Inflammatory macrophage (primary cell): ENCODE data around the gene CAPN9.
"Not testable (repeated sequence)": the region's sequence is repeated elsewhere in the genome, so short reads cannot be mapped to it uniquely, and the experiment has no call there.

Experiments used
- DNase-seq, 2 donors: peaks; one replicate each; pipeline ENCODE4 v3.0.0-alpha.2; 2020 to 2022
- total RNA-seq, 18 experiments: gene quantifications; one replicate each; lab custom pipeline; 2026; ENCODE audit warnings: mixed read lengths in 6 of 18, inconsistent platforms in 2 of 18; lab: John Stamatoyannopoulos, UW

CAPN9 gene
- total RNA-seq, result 0 to 0.12 (median 0) reads per million in 18 experiments

- DNase-seq, result no peak
Measured at GRCh38 chr1:230747127-230747730, at the start of gene CAPN9. CAPN9 (plus strand) TSS chr1:230747388; CDS start chr1:230747497, 109 bp downstream.

GRCh38 chr1:230698130-230698529 lies 49.1 kb upstream of the CAPN9 start:
- no peak for DNase-seq

GRCh38 chr1:230698964-230699363 lies 48.2 kb upstream of the CAPN9 start:
- not testable (repeated sequence) for DNase-seq

GRCh38 chr1:230699716-230700115 lies 47.5 kb upstream of the CAPN9 start:
- no peak for DNase-seq

- no peak for DNase-seq
Measured at GRCh38 chr1:230700132-230700531, 47.1 kb upstream of the CAPN9 start.

- DNase-seq, result no peak
Measured at GRCh38 chr1:230701434-230701833, 45.8 kb upstream of the CAPN9 start.

- no peak for DNase-seq
Measured at GRCh38 chr1:230701895-230702768, 45.1 kb upstream of the CAPN9 start.

GRCh38 chr1:230702934-230703678 lies 44.1 kb upstream of the CAPN9 start:
- DNase-seq, result no peak

- DNase-seq, result no peak
Measured at GRCh38 chr1:230703679-230704385, 43.4 kb upstream of the CAPN9 start.

- DNase-seq, result no peak
Measured at GRCh38 chr1:230704830-230705229, 42.4 kb upstream of the CAPN9 start.

- no peak for DNase-seq
Measured at GRCh38 chr1:230705289-230706019, 41.7 kb upstream of the CAPN9 start.

GRCh38 chr1:230706020-230706699 lies 41.0 kb upstream of the CAPN9 start:
- no peak for DNase-seq

- no peak for DNase-seq
Measured at GRCh38 chr1:230706887-230707731, 40.1 kb upstream of the CAPN9 start.

GRCh38 chr1:230707732-230708630 lies 39.2 kb upstream of the CAPN9 start:
- no peak for DNase-seq

- DNase-seq, result no peak
Measured at GRCh38 chr1:230708631-230709580, 38.3 kb upstream of the CAPN9 start.

- DNase-seq, result no peak
Measured at GRCh38 chr1:230709619-230710542, 37.3 kb upstream of the CAPN9 start.

- no peak for DNase-seq
Measured at GRCh38 chr1:230710543-230710904, 36.7 kb upstream of the CAPN9 start.
